ENCODE results near the gene ABCC8. TPM values are rescaled to one million over a fixed set of nuclear protein-coding genes. Genes with fewer than 3 reads are reported as not detected.

The ABCC8 gene
- total and polyA plus RNA-seq, 2 donors (not counting 1 experiment from before 2014, with no cell fraction given) = 0.03 to 0.17 TPM

- H3K27me3 ChIP-seq (replicated peaks in 1 of 4; ENCODE audit: control extremely low read depth in 1 of 4, control insufficient read depth in 3 of 4, insufficient read depth in 4 of 4, low read length in 3 of 4) = no peaks in the 10 kb centered on the region
These were observed 13.0 kb downstream of the ABCC8 start for GRCh38 chr11:17463546-17464174.

More at GRCh38 chr11:17463546-17464174, 13.0 kb downstream of the ABCC8 start:
- Mint-ChIP-seq H3K4me1 (no peaks in the 10 kb centered on the region), H3K27ac (no peak overlapping the region), H3K9me3 (ENCODE audit: insufficient read depth) (no peaks in the 10 kb centered on the region), H3K27me3 (peaks cover 15% of the 10 kb centered on the region), H3K4me3 (no peak overlapping the region)
- Histone ChIP-seq H3K4me2 (replicated peaks; ENCODE audit: low read depth, low read length, poor library complexity, severe bottlenecking) (no peak overlapping the region), H3K9ac (ENCODE audit: low read length) (no peak overlapping the region), H3K4me1 (ENCODE audit: control insufficient read depth in 2 of 2, insufficient read depth in 2 of 2, low read length in 2 of 2) (no peaks in the 10 kb centered on the region), H3K79me2 (ENCODE audit: control insufficient read depth, insufficient read depth, low read length) (no peaks in the 10 kb centered on the region), H3K9me3 (ENCODE audit: control extremely low read depth in 1 of 3, control insufficient read depth in 2 of 3, insufficient read depth in 1 of 3, low read length in 2 of 3) (no peaks in the 10 kb centered on the region), H3K27ac (ENCODE audit: low read length in 2 of 2) (no peak overlapping the region), H3K36me3 (replicated peaks in 1 of 2; ENCODE audit: control extremely low read depth in 1 of 2, control insufficient read depth in 1 of 2, extremely low read depth in 1 of 2, insufficient read depth in 2 of 2, low read length in 1 of 2) (no peaks in the 10 kb centered on the region), H4K20me1 (ENCODE audit: control insufficient read depth, insufficient read depth, low read length, poor library complexity, severe bottlenecking) (no peaks in the 10 kb centered on the region), H3K4me3 (ENCODE audit: control extremely low read depth in 1 of 5, extremely low read depth in 1 of 5, insufficient read depth in 1 of 5, low read depth in 2 of 5, low read length in 4 of 5) (no peak overlapping the region), H2AFZ (ENCODE audit: insufficient read depth, low read depth, low read length, poor library complexity, severe bottlenecking) (no peak overlapping the region)
- TF ChIP-seq EZH2 (IDR thresholded peaks at IDR 0.05; ENCODE audit: borderline replicate concordance, insufficient read depth, low read depth, low read length, poor library complexity, severe bottlenecking) (no peak), CTCF (IDR thresholded peaks at IDR 0.05) (no peak)
- ChIA-PET CTCF (interaction anchor here (0.6 kb wide), 1 partner anchor 219 kb away, joined by 3 read pairs; no protein-coding TSS in a partner anchor), POLR2A (no interaction called here)
- WGBS (ENCODE audit: insufficient coverage) = 91% methylated on average over 5 of the region's 11 CpGs
- ATAC-seq (ENCODE audit: low read depth) (no peak), DNase-seq (no peak)
- intact Hi-C loops (cut with micrococcal nuclease) = no loop called here

All from B cell (primary cell).